ENCODE results near the gene FAM110A.
"Not testable (repeated sequence)": the region's sequence is repeated elsewhere in the genome, so short reads cannot be mapped to it uniquely, and the experiment has no call there.

The FAM110A gene

GRCh38 chr20:845226-845868, 11.8 kb downstream of the FAM110A start:
- ATAC-seq: no peak

GRCh38 chr20:845941-846893, 12.7 kb downstream of the FAM110A start:
- no peak for ATAC-seq

DNA sequence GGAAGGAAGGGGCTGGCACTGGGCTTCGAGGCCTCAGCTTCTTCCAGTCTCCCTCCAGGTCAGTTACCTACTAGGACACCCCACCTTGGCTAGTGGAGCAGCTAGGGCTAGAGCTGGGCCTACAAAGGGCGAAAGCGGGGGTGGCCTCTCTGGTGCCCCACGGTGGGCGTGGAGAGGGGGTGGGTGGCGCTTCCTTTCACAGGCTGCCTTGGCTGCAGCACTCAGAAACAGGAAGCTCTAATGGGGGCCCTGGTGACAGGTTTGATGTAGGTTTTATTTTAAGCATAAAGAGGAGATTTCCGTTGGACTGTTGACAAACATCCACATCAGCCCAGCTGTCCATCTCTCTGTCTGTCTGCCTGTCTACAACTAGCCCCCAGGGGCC, 13.4 kb downstream of the FAM110A start:
- peak; percentile 34 to 40 for ATAC-seq

DNA sequence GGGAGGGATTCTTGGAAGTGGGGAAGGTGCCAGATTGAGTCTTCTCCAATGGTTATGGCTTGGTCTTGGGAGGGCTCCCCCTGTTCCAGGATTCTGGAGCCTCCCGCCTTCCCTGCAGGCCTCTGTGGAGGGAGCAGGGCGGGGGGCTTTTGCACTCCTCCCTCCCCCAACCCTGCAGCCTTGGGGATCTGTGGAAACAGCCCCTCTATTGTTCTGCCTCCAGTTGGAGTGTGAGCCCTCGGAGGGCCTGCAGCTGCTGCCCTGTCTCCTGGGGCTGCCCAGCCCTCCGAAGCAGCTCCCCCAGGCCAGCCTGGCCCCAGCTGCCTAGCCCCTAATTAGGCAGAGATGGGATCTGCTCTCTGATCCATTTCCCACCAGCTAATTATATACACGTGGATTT, 14.7 kb downstream of the FAM110A start:
- no peak for ATAC-seq

DNA sequence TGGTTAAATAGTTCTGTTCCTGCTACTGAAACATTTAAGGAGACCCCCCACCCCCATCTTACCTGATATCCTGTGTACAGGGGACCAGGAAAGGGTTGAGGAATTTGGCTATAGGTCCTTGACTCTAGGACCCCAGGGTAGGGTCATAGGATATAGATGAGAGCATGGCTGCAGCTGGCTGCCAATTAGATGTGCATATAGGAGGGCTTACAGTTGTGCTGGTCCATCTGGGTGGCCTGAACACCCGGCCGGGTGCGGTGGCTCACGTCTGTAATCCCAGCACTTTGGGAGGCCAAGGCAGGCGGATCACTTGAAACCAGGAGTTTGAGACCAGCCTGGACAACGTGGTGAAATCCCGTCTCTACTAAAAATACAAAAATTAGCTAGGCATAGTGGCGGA, 15.2 kb downstream of the FAM110A start:
- not testable (repeated sequence) for ATAC-seq

GRCh38 chr20:853406-853996, 20.0 kb downstream of the FAM110A start:
- no peak for ATAC-seq

- peak in 1 of 2 donors; percentile 44 for ATAC-seq
Measured at GRCh38 chr20:854601-855000, 21.1 kb downstream of the FAM110A start.

DNA sequence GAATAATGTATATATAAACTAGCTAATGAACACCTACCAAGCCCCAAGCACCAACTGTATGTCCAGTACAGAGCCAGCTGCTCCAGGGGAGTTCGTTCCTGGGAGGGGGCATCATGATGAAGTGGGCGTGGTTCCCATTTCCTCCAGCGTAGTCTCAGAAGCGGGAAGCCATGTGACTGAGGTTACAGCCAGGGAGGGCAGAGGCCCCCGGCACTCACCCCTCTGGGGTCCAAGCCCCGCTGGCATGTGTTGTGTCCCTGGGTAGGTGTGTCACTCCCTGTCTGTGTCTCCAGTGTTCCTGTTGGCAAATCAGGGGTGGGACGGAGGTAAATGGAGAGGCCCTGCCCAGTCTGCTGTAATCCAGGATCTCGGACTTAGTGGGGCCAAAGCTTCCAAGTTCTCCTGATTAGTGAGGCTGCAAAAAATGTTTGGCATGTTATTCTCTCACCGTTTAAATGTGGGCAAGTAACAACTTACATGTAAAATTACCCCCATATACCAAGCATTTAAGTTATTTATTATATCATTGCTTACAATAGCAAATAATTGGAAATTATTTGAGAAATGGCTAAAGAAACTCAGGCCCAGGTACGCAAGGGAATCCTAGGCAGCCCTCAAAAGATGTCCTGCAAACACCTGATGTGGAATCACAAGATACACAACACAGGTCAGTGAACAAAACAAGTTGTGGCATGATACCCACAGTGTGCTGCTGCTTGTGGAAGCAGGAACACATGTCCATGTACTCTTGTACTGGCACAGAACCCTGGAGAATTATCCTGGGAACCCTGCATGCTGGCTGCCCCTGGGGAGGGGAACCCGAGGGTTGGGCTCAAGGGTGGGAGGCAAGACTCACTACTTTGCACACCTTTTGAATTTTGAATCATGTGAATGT, 22.2 kb downstream of the FAM110A start:
- no peak for ATAC-seq

- ATAC-seq: peak; percentile 78 to 86
Measured at GRCh38 chr20:856361-856775, 22.9 kb downstream of the FAM110A start.

DNA sequence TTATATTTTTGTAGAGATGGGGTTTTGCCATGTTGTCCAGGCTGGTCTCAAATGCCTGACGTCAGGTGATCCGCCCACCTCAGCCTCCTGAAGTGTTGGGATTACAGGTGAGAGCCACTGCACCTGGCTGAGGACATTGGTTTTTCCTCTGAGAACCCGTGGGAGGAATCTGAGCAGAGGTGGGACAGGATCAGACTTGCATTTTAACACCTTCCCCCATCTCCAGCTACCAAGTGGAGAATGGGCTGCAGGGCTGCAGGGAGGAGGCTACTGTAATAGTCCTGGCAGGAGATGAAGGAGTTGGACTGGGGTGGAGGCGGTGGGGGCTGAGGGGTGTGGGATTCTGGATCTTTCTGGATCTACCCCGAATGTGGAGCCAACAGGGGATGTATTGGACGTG, 24.5 kb downstream of the FAM110A start:
- no peak for ATAC-seq

DNA sequence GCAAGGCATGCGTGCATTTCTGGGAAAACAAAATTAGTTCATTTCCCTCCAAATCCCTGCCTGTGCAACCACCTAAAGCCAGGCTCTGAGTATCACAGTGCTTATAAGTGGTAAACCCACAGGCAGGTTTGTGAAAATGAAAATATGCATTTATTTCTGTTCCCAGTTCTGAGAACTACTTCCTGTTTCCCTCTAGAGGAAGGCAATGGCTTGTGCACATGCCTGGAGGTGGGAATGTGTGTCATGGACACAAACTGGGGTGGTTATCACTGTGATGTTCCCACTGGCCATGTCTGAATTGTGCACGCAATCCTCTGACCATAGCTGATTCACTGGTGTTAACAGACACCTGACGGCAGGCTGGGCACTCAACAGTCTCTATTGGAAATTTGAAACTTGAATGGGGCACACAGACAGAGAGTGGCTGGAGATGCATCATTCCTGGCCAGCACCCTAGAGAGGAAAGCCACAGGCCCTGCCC, 26.3 kb downstream of the FAM110A start:
- peak; percentile 15 to 25 for ATAC-seq

- ATAC-seq: no peak
Measured at GRCh38 chr20:860891-861290, 27.4 kb downstream of the FAM110A start.

GRCh38 chr20:865440-865839, 31.9 kb downstream of the FAM110A start:
- ATAC-seq: no peak

DNA sequence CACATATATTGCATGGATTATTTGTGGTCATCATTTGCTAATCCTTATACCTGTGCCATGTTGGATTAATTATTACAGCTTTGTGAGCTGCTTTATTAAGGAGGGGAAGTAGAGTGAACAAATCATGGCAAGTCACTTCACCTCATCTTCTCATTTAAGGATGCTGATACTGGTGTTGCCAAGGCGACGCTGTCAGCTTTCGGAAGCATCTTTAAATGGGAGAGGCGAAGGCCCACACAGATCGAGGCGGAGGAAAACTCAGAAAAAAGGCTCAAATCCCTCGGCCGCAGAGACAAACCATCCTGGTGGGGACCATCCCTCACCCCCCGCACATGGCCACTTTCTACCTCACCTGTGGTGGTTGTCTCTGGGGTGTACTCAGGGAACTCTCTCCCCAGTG, 34.8 kb downstream of the FAM110A start:
- no peak for ATAC-seq

DNA sequence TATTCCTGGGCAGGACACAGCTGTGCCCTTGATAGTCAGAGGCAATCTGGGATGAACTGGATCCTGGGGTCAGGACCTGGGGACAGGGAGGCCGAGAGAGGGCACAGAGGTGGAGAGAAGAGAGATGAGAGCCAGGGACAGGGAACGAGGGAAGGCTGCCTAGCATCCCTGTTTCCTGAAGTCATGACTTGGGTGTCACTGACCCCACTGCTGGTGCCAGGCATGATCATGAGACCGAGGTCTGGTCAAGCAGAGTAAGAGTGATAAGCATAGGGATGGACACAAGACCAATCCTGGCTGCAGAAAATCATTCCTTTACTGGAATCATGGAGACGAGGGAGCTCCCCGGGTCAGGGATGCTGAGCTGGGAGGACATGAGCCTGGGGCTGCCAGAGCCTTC, 36.1 kb downstream of the FAM110A start:
- no peak for ATAC-seq

GRCh38 chr20:870758-871157, 37.2 kb downstream of the FAM110A start:
- ATAC-seq: no peak

GRCh38 chr20:871436-871835, 37.9 kb downstream of the FAM110A start:
- ATAC-seq: no peak

GRCh38 chr20:871948-872347, 38.4 kb downstream of the FAM110A start:
- no peak for ATAC-seq

- no peak for ATAC-seq
Measured at GRCh38 chr20:872855-873520, 39.5 kb downstream of the FAM110A start.

GRCh38 chr20:873875-874607, 40.5 kb downstream of the FAM110A start:
- no peak for ATAC-seq

- ATAC-seq: no peak
Measured at GRCh38 chr20:875115-875514, 41.6 kb downstream of the FAM110A start.
